PC-3 (cell line): ENCODE results near the gene MCF2L2. TPM values are rescaled to one million over a fixed set of nuclear protein-coding genes. Genes with fewer than 3 reads are reported as not detected.

Experiments used
- ATAC-seq: fragments of 200-7000 bp; cut with Tn5 transposase; 2 replicates; pipeline ENCODE4 v1.9.1; 2020; ENCODE audit warnings: mild to moderate bottlenecking, moderate library complexity
- BruUV-seq: library from RNA; stranded (reverse); fragments of 400-500 nt; replicated peaks from 2 replicates; lab custom pipeline; 2021; lab: Mats Ljungman, UMichigan
- CTCF ChIA-PET: fragments of 300-600 bp; sonication (Branson Sonifier 250); formaldehyde crosslinking; loops from one replicate; lab custom pipeline; 2022; ENCODE audit warnings: antibody characterized with exemption; lab: Charles Lee
- POLR2A ChIA-PET: fragments of 300-600 bp; sonication (Branson Sonifier 250); formaldehyde crosslinking; loops from one replicate; lab custom pipeline; 2022; ENCODE audit warnings: antibody characterized with exemption; ENCODE audit not compliant: unreplicated experiment; lab: Charles Lee
- DNase-seq: peaks from one replicate; pipeline ENCODE4 v3.0.0-alpha.2; 2015
- H2AFZ ChIP-seq: fragments of 300-600 bp; sonication (generic); 2 replicates; pipeline ENCODE4 v1.6.0; 2016; ENCODE audit warnings: antibody characterized with exemption, low read length
- H3F3A ChIP-seq: fragments of 300-600 bp; sonication (generic); one replicate; pipeline ENCODE4 v1.6.0; 2017; ENCODE audit warnings: antibody characterized with exemption, low read length, control low read depth, mild to moderate bottlenecking; ENCODE audit not compliant: unreplicated experiment
- H3K27ac ChIP-seq: fragments of 300-600 bp; sonication (generic); 2 replicates; pipeline ENCODE4 v1.5.1; 2016; ENCODE audit warnings: mild to moderate bottlenecking, low read length
- H3K27me3 ChIP-seq: fragments of 300-600 bp; sonication (generic); 2 replicates; pipeline ENCODE4 v1.6.1; 2016; ENCODE audit warnings: low read length, mixed read lengths
- H3K36me3 ChIP-seq: fragments of 300-600 bp; sonication (generic); 2 replicates; pipeline ENCODE4 v1.6.1; 2016; ENCODE audit warnings: low read depth, mixed run types, low read length, mixed read lengths
- H3K4me1 ChIP-seq: fragments of 300-600 bp; sonication (generic); 2 replicates; pipeline ENCODE4 v1.5.1; 2016; ENCODE audit warnings: low read length; ENCODE audit not compliant: insufficient read depth
- H3K4me2 ChIP-seq: fragments of 300-600 bp; sonication (generic); 2 replicates; pipeline ENCODE4 v1.6.0; 2016; ENCODE audit warnings: low read length
- H3K4me3 ChIP-seq: fragments of 300-600 bp; sonication (generic); 2 replicates; pipeline ENCODE4 v1.5.1; 2016; ENCODE audit warnings: mild to moderate bottlenecking, low read length, mixed read lengths
- H3K79me2 ChIP-seq: fragments of 300-600 bp; sonication (generic); 2 replicates; pipeline ENCODE4 v1.6.1; 2017; ENCODE audit warnings: low read length, mixed read lengths
- H3K9ac ChIP-seq: fragments of 300-600 bp; sonication (generic); 2 replicates; pipeline ENCODE4 v1.6.0; 2016; ENCODE audit warnings: mild to moderate bottlenecking, low read length
- H3K9me2 ChIP-seq: fragments of 300-600 bp; sonication (generic); replicated peaks from 2 replicates; pipeline ENCODE4 v1.6.1; 2016; ENCODE audit warnings: mixed run types, low read length, mixed read lengths
- H3K9me3 ChIP-seq: fragments of 300-600 bp; sonication (generic); 2 replicates; pipeline ENCODE4 v1.6.1; 2016; ENCODE audit warnings: low read length, mixed read lengths
- H4K20me1 ChIP-seq: fragments of 300-600 bp; sonication (generic); 2 replicates; pipeline ENCODE4 v1.6.1; 2016; ENCODE audit warnings: low read length, mixed read lengths
- EZH2 ChIP-seq: fragments of 300-600 bp; sonication (generic); IDR thresholded peaks from one replicate; pipeline ENCODE4 v1.6.1; 2017; ENCODE audit warnings: antibody characterized with exemption, mild to moderate bottlenecking, low read length; ENCODE audit not compliant: unreplicated experiment
- EZH2phosphoT487 ChIP-seq: fragments of 300-600 bp; sonication (generic); IDR thresholded peaks from 2 replicates; pipeline ENCODE4 v1.6.1; 2018; ENCODE audit warnings: mild to moderate bottlenecking, antibody characterized with exemption, low read length, borderline replicate concordance
- intact Hi-C: fragments of 100-400 bp; cut with micrococcal nuclease; formaldehyde crosslinking; loops from 2 replicates; pipeline ENCODE4 v1.9.0; 2023
- total RNA-seq: library from RNA; depleted of rRNA; stranded (reverse); fragments of >200 nt; gene quantifications from 2 replicates; pipeline ENCODE4 v1.2.3, GENCODE V29; 2014
- TF ChIP-seq, protein P1 (sequence below): fragments of 300-600 bp; sonication (generic); conservative IDR thresholded peaks from 2 replicates; pipeline ENCODE4 v1.5.1; 2017; ENCODE audit warnings: antibody characterized with exemption, low read depth, mild to moderate bottlenecking, low read length

The MCF2L2 gene
- total RNA-seq, 1 experiment from 2014 or later: 3.6 TPM

DNA sequence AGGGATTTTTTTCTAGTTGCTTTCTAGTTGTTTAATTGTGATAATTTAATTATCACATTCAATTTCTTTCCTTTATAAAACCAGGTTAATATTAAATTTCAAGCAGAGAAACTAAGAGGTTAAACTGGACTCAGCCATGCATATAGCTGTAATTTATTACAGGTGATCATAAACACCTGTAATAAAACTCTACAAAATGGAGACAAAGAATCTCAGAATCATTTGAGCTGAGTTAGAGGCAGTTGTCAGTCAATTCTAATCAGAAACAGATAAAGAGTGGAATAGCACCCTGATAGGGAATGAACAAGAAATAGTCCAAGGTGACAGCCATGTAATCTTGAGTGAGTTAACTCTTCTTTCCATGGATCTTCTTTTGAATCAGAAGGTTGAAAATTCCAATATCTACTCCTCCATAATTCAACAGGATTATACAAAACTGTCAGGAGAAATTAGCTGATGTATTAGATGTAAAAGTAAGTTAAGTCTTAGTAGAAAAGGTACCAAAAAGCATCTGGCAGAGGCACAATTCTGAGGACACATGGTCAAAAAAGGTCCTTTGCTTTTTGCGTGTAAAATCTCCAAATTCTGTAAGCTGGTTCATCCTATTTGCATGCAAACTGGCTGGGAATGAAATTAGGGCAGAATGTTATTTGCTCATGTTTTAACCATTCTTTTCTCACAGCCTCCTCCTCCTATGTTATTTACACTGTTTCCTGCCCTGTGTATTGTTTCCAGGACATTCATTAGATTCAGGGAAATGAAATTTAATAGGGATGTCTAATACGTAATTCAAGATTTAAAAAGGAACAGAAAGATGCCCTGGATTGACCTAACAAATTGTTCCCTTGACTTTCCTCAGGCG lies 214.8 kb downstream of the MCF2L2 start:
- Histone ChIP-seq H3K4me2 (no peak overlapping the region), H3F3A (no peaks in the 10 kb centered on the region), H3K36me3 (no peaks in the 10 kb centered on the region), H3K27ac (no peak overlapping the region), H4K20me1 (no peaks in the 10 kb centered on the region), H3K9me2 (no peaks in the 10 kb centered on the region), H3K27me3 (no peaks in the 10 kb centered on the region), H3K9me3 (no peaks in the 10 kb centered on the region), H3K9ac (no peak overlapping the region), H3K79me2 (no peaks in the 10 kb centered on the region), H3K4me3 (no peak overlapping the region), H2AFZ (no peak overlapping the region), H3K4me1 (peaks cover 15% of the 10 kb centered on the region)
- intact Hi-C loops: no loop called here
- BruUV-seq: no TSS peak
- ATAC-seq: peak; percentile 49
- no peak for DNase-seq
- CTCF ChIA-PET: no interaction called here
- TF ChIP-seq EZH2phosphoT487: no peak
- TF ChIP-seq EZH2: no peak
- TF ChIP-seq, protein P1, sequence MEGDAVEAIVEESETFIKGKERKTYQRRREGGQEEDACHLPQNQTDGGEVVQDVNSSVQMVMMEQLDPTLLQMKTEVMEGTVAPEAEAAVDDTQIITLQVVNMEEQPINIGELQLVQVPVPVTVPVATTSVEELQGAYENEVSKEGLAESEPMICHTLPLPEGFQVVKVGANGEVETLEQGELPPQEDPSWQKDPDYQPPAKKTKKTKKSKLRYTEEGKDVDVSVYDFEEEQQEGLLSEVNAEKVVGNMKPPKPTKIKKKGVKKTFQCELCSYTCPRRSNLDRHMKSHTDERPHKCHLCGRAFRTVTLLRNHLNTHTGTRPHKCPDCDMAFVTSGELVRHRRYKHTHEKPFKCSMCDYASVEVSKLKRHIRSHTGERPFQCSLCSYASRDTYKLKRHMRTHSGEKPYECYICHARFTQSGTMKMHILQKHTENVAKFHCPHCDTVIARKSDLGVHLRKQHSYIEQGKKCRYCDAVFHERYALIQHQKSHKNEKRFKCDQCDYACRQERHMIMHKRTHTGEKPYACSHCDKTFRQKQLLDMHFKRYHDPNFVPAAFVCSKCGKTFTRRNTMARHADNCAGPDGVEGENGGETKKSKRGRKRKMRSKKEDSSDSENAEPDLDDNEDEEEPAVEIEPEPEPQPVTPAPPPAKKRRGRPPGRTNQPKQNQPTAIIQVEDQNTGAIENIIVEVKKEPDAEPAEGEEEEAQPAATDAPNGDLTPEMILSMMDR: no peak
- POLR2A ChIA-PET: no interaction called here

- Histone ChIP-seq H3K9me2 (no peaks in the 10 kb centered on the region), H3K9ac (no peak overlapping the region), H3K27me3 (no peaks in the 10 kb centered on the region), H2AFZ (no peak overlapping the region), H3F3A (no peaks in the 10 kb centered on the region), H3K4me3 (no peak overlapping the region), H3K27ac (no peak overlapping the region), H4K20me1 (no peaks in the 10 kb centered on the region), H3K4me2 (no peak overlapping the region), H3K36me3 (no peaks in the 10 kb centered on the region), H3K9me3 (no peaks in the 10 kb centered on the region), H3K4me1 (peaks cover 15% of the 10 kb centered on the region), H3K79me2 (no peaks in the 10 kb centered on the region)
- intact Hi-C loops: no loop called here
- TF ChIP-seq EZH2: no peak
- TF ChIP-seq EZH2phosphoT487: no peak
- TF ChIP-seq, protein P1: no peak
- ChIA-PET CTCF (no interaction called here), POLR2A (interaction anchor here (0.5 kb wide), 1 partner anchor 992 kb away, joined by 12 read pairs; no protein-coding TSS in a partner anchor)
- DNase-seq: no peak
- ATAC-seq: no peak
- no TSS peak for BruUV-seq
Observed at GRCh38 chr3:183212565-183212964, 215.9 kb downstream of the MCF2L2 start.

DNA sequence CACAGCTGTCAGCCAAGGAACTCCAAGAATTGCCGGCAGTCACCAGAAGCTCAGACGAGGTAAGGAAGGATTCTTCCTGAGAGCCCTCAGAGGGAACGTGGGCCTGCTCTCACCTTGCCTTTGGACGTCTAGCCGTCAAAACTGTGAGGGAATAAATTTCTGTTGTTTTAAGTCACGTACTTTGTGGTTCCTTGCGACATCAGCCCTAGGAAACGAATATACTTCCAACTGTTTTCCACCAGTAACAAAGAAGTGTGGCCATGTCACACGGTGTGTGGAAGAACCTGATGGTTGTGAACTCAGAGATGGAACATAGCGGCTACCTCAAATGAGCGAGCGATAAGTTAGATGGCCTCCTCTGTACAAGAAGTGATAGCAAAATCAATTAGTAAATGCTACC lies 216.3 kb downstream of the MCF2L2 start:
- Histone ChIP-seq H3K9ac (no peak overlapping the region), H3K27me3 (no peaks in the 10 kb centered on the region), H3K4me2 (no peak overlapping the region), H2AFZ (no peak overlapping the region), H3K27ac (no peak overlapping the region), H3F3A (no peaks in the 10 kb centered on the region), H3K79me2 (no peaks in the 10 kb centered on the region), H3K4me3 (no peak overlapping the region), H3K36me3 (no peaks in the 10 kb centered on the region), H3K4me1 (peaks cover 15% of the 10 kb centered on the region), H3K9me2 (no peaks in the 10 kb centered on the region), H3K9me3 (no peaks in the 10 kb centered on the region), H4K20me1 (no peaks in the 10 kb centered on the region)
- ChIA-PET CTCF (no interaction called here), POLR2A (no interaction called here)
- ATAC-seq: no peak
- BruUV-seq: no TSS peak
- DNase-seq: no peak
- TF ChIP-seq EZH2 (no peak), EZH2phosphoT487 (no peak)
- TF ChIP-seq, protein P1: no peak
- intact Hi-C loops: no loop called here
